Activated B cell treated with CpG ODN at 0.5 μM for 24 hours (primary cell): ENCODE measurements around the gene RNASEH2C. TPM values are rescaled to one million over a fixed set of nuclear protein-coding genes. Genes with fewer than 3 reads are reported as not detected.

Experiments used
- ATAC-seq: fragments of 200-7000 bp; cut with Tn5 transposase; one replicate; pipeline ENCODE4 v1.10.0; 2021; ENCODE audit warnings: low read depth, mild to moderate bottlenecking, moderate library complexity
- CTCF ChIA-PET: fragments of 350-600 bp; sonication (Branson Sonifier 250); formaldehyde crosslinking; loops from one replicate; lab custom pipeline; 2021; ENCODE audit warnings: antibody characterized with exemption; lab: Charles Lee
- POLR2A ChIA-PET: fragments of 350-600 bp; sonication (Branson Sonifier 250); formaldehyde crosslinking; loops from one replicate; lab custom pipeline; 2021; ENCODE audit warnings: antibody characterized with exemption; lab: Charles Lee
- DNase-seq: peaks from one replicate; pipeline ENCODE4 v3.0.0; 2022
- H3K27ac Mint-ChIP-seq: one replicate; pipeline ENCODE4 v1.8.0; 2020; ENCODE audit warnings: mixed read lengths
- H3K27me3 Mint-ChIP-seq: one replicate; pipeline ENCODE4 v1.8.0; 2021; ENCODE audit warnings: mixed read lengths
- H3K36me3 Mint-ChIP-seq: one replicate; pipeline ENCODE4 v1.8.0; 2021; ENCODE audit warnings: low read depth, mixed read lengths
- H3K4me1 Mint-ChIP-seq: one replicate; pipeline ENCODE4 v1.8.0; 2021; ENCODE audit warnings: mixed read lengths
- H3K4me3 Mint-ChIP-seq: one replicate; pipeline ENCODE4 v1.8.0; 2020; ENCODE audit warnings: mild to moderate bottlenecking, mixed read lengths
- H3K9me3 Mint-ChIP-seq: one replicate; pipeline ENCODE4 v1.8.0; 2020; ENCODE audit warnings: mixed read lengths
- intact Hi-C: fragments of 100-400 bp; cut with micrococcal nuclease; formaldehyde crosslinking; loops from one replicate; pipeline ENCODE4 v1.15.1; 2024
- total RNA-seq: library from RNA; stranded (reverse); gene quantifications from 2 replicates; pipeline ENCODE4 v1.2.3, GENCODE V29; 2022
- TF ChIP-seq, protein P1 (sequence below): fragments of 200-600 bp; IDR thresholded peaks from one replicate; pipeline ENCODE4 v1.8.0; 2022; ENCODE audit warnings: antibody characterized with exemption, mild to moderate bottlenecking

The RNASEH2C gene
- total RNA-seq, 1 donor from 2014 or later, result 85.3 TPM

DNA sequence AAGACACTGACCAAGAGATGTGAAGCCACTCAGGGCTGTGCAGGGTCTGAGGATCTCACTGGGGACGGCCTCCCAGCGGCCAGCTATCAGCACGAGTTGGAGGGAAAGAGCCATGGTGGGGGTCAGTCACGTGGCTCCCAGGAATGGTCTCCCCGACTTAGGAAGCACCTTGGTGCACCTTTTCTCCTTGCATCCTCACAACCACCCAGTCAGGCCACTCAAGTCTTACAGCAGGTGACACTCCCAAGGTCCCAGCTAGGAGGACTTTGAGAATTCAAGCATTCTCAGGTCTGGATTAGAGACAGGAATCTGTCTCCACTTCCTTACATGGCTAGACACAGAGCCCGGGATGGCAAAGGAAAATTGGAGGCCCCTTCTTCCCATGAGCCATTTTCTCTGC, 2.7 kb downstream of the RNASEH2C start:
- Mint-ChIP-seq H3K36me3 (peaks cover 70% of the 10 kb centered on the region), H3K27ac (no peak overlapping the region), H3K4me3 (no peak overlapping the region), H3K4me1 (peaks cover 43% of the 10 kb centered on the region), H3K9me3 (no peaks in the 10 kb centered on the region), H3K27me3 (no peaks in the 10 kb centered on the region)
- DNase-seq (no peak), ATAC-seq (no peak)
- POLR2A ChIA-PET, result interaction anchor here (0.5 to 1.0 kb wide), 2 partner anchors 80 to 125 kb away, joined by 3 to 5 read pairs; partner anchors contain the start of gene SIPA1
- CTCF ChIA-PET, result no interaction called here
- TF ChIP-seq, protein P1, sequence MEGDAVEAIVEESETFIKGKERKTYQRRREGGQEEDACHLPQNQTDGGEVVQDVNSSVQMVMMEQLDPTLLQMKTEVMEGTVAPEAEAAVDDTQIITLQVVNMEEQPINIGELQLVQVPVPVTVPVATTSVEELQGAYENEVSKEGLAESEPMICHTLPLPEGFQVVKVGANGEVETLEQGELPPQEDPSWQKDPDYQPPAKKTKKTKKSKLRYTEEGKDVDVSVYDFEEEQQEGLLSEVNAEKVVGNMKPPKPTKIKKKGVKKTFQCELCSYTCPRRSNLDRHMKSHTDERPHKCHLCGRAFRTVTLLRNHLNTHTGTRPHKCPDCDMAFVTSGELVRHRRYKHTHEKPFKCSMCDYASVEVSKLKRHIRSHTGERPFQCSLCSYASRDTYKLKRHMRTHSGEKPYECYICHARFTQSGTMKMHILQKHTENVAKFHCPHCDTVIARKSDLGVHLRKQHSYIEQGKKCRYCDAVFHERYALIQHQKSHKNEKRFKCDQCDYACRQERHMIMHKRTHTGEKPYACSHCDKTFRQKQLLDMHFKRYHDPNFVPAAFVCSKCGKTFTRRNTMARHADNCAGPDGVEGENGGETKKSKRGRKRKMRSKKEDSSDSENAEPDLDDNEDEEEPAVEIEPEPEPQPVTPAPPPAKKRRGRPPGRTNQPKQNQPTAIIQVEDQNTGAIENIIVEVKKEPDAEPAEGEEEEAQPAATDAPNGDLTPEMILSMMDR, result no peak
- intact Hi-C loops, result no loop called here

DNA sequence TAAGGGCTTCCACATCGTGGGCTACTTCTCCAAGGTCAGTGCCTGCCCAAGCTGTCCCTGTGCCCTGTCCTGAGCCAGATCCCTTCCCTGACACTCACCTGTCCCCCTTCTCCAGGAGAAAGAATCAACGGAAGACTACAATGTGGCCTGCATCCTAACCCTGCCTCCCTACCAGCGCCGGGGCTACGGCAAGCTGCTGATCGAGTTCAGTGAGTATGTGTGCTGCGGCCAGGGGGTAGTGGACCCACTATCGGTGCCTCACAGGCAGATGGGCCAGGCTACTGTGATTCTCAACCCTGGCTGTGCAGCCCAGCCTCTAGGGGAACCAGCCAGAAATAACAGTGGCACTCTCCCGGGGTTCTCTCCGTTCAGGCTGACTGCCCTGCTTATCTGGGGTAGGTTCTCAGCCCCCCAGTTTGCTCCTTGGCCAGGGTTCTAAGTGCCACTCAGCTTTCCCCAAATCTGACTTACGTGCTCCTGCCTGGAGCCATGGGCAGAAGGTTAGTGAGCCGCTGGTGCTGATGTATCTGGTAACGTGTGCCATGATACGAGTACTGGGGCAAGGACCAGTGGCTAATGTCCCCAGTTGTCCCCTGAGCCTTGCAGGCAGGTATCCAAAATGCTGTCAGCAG, 3.7 kb downstream of the RNASEH2C start:
- POLR2A ChIA-PET, result interaction anchor here (0.6 to 1.0 kb wide), 2 partner anchors 79 to 214 kb away, joined by 3 read pairs; partner anchors contain the start of gene SIPA1
- H3K36me3 Mint-ChIP-seq, result peaks cover 77% of the 10 kb centered on the region
- ATAC-seq (no peak), DNase-seq (no peak)
- peaks cover 49% of the 10 kb centered on the region for H3K4me1 Mint-ChIP-seq
- no peaks in the 10 kb centered on the region for H3K27me3 Mint-ChIP-seq
- CTCF ChIA-PET, result no interaction called here
- no peak overlapping the region for H3K27ac Mint-ChIP-seq
- intact Hi-C loops, result no loop called here
- no peaks in the 10 kb centered on the region for H3K9me3 Mint-ChIP-seq
- no peak overlapping the region for H3K4me3 Mint-ChIP-seq
- TF ChIP-seq, protein P1, result no peak

DNA sequence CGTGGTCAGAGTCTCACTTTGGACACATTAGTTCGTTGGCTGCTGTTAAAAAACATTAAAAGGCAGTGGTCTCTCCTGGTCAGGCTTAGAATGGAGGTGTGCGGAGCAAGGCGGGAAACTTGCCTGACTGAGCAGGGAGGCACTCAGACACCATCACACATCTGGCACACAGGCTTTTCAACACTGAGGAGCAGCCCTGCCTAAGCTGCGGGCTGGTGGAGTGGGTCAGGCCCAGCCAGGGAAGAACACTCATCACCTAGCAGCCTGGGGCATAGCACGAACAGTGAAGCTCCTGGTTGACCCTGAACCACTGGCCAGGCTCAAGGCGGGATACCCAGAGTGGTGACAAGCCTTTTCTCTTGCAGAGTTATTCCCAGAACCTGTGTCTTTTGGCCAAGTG, 4.3 kb downstream of the RNASEH2C start:
- H3K4me1 Mint-ChIP-seq, result peaks cover 52% of the 10 kb centered on the region

DNA sequence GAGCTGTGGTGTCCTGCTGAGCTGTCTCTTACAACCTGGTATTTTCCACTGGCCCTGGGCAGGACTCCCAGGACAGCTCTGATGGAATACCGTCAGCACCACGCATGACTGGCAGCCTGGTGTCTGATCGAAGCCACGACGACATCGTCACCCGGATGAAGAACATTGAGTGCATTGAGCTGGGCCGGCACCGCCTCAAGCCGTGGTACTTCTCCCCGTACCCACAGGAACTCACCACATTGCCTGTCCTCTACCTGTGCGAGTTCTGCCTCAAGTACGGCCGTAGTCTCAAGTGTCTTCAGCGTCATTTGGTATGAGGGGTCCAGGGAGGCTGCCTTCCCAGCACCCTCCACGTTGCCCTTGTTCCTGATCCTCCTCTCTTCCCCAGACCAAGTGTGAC, 6.2 kb downstream of the RNASEH2C start:
- DNase-seq, result no peak
- CTCF ChIA-PET, result interaction anchor here (0.6 to 1.2 kb wide), 2 partner anchors 8 to 65 kb away, joined by 3 read pairs; no protein-coding TSS in a partner anchor
- no peak overlapping the region for H3K4me3 Mint-ChIP-seq
- H3K4me1 Mint-ChIP-seq, result peaks cover 43% of the 10 kb centered on the region
- intact Hi-C loops, result loop anchor here (5.0 kb wide), 1 partner anchor 553 kb away; the partner anchor contains the start of gene RAB1B
- POLR2A ChIA-PET, result interaction anchor here (0.8 kb wide), 1 partner anchor 174 kb away, joined by 3 read pairs; the partner anchor contains the start of gene FIBP
- H3K9me3 Mint-ChIP-seq, result no peaks in the 10 kb centered on the region
- TF ChIP-seq, protein P1, result no peak
- no peaks in the 10 kb centered on the region for H3K27me3 Mint-ChIP-seq
- H3K36me3 Mint-ChIP-seq, result peaks cover 75% of the 10 kb centered on the region
- ATAC-seq, result no peak
- peak overlapping the region; percentile 30 for H3K27ac Mint-ChIP-seq

More for the DNA sequence above, 4.3 kb downstream of the RNASEH2C start:
- DNase-seq, result no peak
- intact Hi-C loops, result no loop called here
- H3K27ac Mint-ChIP-seq, result no peak overlapping the region
- peaks cover 80% of the 10 kb centered on the region for H3K36me3 Mint-ChIP-seq
- H3K9me3 Mint-ChIP-seq, result no peaks in the 10 kb centered on the region
- TF ChIP-seq, protein P1, result no peak
- no peak for ATAC-seq
- H3K27me3 Mint-ChIP-seq, result no peaks in the 10 kb centered on the region
- no peak overlapping the region for H3K4me3 Mint-ChIP-seq
- ChIA-PET POLR2A (interaction anchor here (0.7 to 1.0 kb wide), 2 partner anchors 53 to 426 kb away, joined by 3 to 4 read pairs; no protein-coding TSS in a partner anchor), CTCF (interaction anchor here (0.6 kb wide), 1 partner anchor 421 kb away, joined by 3 read pairs; no protein-coding TSS in a partner anchor)
